ENCODE measurements around the gene ROCK1.
"Not testable (repeated sequence)": the region's sequence is repeated elsewhere in the genome, so short reads cannot be mapped to it uniquely, and the experiment has no call there.

Gene ROCK1

DNA sequence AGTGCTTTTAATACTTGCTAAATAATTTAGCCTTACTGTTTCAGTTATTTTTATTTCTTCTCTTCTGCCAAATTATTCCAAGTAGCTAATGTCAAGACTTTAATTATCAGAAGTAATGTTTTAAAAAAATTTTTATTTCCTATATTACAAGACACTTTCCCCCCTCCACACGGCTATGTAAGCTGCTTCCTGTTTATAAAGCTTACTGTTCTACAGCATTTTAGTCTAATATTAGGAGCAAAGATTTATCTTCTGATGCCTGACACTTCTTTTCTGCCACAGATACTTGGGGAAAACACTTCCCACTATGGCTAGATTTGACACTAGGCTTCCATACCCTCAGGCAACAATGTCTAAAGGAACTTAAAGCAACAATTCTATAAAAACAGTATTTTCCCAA is 62.3 kb downstream of the ROCK1 start:
- no peak for DNase-seq

DNA sequence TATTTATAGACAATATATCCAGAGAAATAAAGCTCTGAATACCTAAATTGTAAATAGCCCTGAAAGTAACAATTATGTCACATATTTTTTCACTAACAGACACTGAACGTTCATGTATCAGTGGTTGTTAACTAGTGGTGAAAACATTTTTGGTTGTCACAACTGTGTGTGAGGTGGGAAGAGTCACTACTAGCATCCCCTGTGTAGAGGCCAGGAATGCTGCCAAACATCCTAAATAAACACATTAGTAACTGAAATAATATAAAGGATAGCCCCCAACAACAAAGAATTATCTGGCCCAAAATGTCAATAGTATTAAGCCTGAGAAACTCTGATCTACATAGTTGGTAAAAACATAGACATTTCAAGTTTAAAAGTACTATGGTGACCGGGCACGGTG is 64.5 kb downstream of the ROCK1 start:
- no peak for DNase-seq

DNA sequence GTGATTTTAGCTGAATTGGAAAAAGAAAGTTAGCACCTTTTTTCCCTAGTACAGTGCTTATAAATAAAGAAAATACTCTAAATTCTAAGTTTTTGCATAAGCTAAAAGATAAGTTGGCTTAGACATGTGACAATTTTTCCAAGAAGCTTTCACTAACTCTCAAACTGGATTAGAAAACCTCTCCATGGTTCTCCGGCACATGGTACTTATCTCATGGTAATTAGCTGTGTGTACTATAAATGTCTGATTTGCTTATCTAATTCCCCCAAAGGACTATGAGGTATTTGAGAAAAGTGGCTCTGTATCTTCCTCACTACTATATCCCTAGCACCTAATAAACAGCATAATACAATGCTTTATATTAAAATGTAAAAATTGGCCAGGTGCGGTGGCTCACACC is 71.1 kb downstream of the ROCK1 start:
- no peak for DNase-seq

DNA sequence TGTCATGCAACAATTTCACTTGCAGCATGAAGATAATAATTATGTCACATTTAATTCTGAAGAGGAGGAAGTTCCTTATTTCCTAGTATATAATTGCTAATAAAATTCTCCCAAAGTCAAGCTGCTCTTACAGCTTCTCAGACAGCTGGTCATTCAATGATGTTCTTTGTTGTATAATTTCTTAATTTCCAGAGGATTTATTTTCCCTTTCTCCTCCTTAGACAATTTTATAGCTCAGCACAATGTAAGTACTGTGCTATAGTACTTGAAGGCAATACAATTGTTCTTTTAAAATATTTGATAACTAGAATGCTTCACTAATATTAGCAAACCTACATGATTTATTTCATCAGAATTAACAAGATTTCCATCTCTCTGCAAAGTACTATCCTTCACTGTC is 73.4 kb downstream of the ROCK1 start:
- no peak for DNase-seq

DNA sequence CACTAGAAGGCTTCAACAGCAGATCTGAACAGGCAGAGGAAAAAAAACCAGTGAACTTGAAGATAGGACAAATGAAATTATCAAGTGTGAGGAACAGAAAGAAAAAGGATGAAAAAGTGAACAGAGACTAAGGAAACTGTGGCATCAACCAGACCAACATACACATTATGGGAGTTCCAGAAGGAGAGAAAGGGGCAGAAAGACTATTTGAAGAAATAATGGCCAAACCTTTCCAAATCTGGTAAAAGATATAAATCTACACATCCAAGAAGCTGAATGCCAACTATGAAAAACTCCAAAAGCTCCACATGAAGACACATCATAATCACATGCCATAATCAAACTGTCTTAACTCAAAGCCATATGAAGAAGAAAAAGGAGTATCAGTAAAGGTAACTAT is 79.8 kb downstream of the ROCK1 start:
- DNase-seq = no peak

DNA sequence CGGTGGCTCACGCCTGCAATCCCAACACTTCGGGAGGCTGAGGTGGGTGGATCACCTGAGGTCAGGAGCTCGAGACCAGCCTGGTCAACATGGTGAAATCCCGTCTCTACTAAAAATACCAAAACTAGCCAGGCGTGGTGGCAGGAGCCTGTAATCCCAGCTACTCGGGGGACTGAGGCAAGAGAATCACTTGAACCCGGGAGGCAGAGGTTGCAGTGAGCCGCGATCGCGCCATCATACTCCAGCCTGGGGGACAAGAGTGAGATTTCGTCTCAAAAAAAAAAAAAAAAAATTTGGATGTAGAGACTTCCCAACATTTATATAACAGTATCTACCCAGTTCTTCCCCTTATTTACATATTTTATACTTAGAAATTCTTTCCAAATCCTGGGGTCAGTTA is 93.4 kb downstream of the ROCK1 start:
- DNase-seq = not testable (repeated sequence)

DNA sequence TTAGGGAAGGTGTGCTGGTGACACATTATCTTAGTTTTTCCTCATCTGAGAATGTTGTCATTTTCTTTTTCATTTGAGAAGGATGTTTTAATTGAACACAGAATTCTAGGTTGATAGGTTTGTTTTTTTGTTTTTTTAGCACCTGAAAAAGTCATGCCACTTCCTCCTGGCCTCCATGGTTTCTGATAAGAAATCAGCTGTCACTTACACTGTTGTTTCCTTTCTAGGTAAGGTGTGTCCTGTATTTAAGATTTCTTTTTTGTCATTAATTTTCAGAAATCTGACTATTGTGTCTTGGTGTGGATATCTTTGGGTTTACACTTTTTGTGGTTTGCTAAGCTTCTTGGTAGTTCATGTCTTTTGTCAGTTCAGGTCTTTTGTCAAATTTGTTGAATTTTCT is 99.3 kb downstream of the ROCK1 start:
- no peak for DNase-seq

DNA sequence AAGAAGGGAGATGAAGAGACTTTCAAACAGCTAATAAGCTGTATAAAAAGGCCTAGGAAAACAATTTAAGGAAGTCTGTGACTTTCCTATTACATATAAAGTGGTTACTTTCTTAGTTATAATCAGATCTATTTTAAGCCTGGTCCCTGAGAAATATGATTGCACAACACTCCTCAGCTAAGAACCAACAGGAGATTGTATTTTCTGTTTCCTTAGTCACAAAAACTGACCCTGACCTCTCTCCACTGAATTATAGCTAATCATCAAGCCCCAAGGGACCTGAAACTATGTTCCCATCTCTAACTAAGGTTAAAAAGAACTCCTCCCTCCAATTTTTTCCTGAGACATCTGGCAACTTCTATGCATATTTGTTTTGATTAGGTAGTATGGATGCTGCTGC is 106.9 kb downstream of the ROCK1 start:
- DNase-seq = no peak

DNA sequence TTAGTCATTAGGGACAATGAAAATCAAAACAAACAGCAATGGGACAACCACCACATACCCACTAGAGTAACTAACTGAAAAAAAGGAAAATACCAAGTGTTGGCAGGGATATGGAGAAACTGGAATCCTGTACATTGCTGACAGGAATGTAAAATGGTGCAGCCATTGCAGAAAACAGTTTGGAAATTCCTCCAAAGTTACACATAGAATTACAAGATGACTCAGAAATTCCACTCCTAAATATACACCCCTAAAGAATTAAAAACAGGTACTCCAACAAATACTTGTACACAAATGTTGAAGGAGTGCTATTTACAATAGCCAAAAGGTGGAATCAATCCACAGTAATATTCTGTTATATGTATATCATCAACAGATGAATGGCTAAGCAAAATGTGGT is 110.9 kb downstream of the ROCK1 start:
- no peak for DNase-seq

DNA sequence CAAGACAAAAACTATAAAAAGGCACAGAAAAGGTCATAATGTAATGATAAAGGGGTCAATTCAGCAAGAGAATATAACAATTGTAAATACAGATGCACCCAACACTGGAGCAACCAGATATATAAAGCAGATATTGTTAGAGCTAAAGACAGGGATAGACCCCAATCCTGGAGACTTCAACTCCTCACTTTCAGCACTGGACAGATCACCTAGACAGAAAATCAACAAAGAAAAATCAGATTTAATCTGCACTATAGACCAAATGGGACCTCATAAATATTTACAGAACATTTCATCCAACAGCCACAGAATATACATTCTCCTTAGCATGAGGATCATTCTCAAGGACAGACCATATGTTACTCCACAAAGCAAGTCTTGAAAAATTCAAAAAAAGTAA is 114.2 kb downstream of the ROCK1 start:
- DNase-seq = no peak

DNA sequence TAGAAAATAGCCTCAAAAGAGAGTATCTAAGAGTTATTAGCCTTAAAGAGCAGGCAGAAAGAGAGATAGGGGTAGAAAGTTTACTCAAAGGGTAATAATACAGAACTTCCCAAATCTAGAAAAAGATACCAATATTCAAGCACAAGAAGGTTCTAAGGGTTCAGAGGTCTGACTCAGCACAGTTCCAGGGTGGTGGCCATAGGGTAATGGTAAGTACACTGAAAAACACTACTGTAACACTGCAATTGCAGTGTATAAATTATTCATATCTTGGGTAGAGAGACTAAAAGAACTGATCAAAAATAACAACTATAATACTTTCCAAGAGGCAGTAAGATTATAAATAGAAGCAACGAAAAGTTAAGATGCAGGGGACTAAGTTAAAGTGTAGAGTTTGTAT is 115.2 kb downstream of the ROCK1 start:
- no peak for DNase-seq

DNA sequence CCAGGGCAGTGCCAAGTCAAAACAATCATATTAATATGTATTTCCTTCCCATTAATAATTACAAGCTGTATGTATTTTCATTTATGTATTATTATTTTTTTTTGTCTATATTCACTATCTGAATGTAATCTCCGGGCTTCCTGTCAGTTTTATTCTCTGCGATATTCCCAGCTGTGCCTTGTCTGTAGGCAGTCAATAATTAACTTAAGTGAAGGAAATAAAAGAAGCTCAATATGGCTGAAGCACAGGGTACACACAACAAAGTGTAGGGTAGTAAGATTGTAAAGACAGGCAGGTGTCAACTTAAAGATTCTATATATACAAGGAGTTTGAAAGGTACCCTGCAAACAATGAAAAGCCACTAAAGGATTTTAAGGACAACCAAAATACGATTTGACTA is 122.9 kb downstream of the ROCK1 start:
- no peak for DNase-seq

DNA sequence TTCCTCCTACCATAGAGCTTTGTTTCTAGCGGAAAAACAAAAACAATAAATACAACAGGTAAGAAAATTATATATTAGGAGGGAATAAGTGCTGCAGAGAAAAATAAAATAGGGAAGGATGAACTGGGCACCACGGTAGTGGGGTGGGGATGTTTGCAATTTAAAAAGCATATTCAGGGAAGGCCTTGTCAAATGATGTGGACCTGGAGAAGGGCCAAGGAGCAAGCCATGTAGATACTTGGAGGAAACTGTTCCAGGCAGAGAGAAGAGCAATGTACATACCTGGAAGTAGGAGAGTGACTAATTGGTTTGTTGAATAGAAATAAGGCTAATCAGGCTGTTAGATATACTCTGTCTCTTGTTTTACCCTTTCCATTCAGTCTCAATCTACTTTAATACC is 136.5 kb downstream of the ROCK1 start:
- DNase-seq = no peak

DNA sequence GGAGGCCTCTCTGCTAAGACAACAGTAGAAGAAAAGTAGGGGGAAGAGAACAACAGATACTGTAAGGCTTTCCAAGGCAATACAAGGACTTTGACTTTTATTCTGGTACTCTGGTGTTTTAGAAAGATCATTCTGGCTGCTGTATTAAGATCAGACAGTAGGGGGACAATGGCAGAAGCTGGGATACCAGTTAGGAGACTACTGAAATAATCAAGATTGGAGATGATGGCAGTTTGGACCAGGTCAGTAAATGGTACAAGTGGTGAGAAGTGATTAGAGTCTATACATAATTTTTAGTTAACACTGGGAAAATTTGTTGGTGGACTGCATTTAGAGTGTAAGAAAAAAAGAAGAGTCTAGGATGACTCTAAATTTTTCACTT is 139.7 kb downstream of the ROCK1 start:
- no peak for DNase-seq

DNA sequence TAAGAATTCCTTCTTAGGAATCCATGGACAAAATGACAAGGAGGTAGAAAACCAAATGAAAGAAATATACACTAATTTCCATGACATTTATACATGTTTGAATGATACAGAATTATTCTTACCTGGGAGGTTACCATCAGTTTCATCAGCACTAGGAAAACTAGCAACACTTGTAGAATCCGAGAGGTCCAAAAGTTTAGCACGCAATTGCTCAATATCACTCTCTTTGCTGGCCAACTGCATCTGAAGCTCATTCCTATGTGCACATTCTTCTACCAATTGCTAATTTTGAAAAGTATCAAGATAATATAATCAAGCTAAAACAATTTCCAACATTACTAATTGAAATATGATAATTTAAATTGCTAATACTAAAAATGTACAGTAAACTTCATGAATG is 144.8 kb downstream of the ROCK1 start:
- DNase-seq = no peak

DNA sequence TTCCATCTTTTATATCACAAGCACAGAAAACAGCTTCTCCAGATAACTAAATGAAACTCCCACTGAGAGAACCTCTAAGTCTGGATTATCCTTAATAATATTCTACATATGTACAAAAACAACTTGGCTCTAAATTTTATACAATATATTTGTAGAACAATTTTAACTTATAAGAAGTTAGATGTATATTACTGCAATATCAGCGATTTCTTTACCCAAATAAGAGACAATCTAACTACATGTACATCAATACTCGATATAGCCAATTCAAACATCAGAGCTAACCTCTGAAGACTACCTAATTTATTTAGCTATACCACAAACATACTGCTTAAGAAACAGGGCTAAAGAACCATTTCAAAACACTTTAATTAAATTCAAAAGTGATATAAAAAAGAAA is 148.6 kb downstream of the ROCK1 start:
- no peak for DNase-seq

DNA sequence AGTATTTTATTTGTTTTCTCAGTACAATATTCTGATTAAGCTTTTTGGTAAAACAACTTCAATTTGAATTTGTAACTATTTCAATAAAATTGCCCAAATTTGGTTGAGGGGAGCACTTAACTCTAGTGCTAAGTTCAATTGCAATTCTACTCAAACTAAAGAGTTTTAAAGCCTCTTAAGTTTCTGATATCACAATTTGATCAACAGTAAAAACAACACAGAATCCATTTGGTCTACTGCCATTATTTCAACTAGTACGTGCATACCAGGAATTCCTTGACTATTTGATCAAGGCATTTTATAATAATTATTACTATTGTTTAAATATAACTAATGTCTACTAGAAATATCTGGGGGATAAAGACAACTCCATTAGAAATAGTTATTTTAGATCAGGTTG is 150.9 kb downstream of the ROCK1 start:
- DNase-seq = no peak

DNA sequence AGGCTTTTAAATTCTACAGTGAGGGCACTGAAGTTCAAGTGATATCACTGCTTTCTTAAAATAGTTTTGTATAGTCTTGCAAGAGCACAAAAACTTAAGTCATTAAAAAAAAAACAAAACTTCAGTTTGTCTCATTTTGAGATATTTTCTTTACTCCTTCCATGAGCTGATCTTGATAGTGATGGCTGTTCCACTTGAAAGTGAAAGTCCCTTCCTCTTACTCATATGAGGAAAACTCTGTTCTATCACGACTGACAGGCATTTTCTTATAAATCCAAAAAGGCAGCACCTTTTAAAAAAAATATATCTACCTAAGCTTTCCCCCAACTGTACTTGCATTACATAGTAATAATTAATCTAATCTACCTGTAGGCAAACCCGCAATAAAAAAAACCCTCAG is 160.8 kb downstream of the ROCK1 start:
- DNase-seq = not testable (repeated sequence)

All from NCI-H1694 (cell line).